H1 (cell line): ENCODE results near the gene FRMD4A. TPM values are rescaled to one million over a fixed set of nuclear protein-coding genes. Genes with fewer than 3 reads are reported as not detected.

Experiments
- CTCF ChIA-PET: fragments of 300-600 bp; sonication (Branson Sonifier 250); formaldehyde crosslinking; loops from one replicate; lab custom pipeline; 2021; ENCODE audit not compliant: partially characterized antibody; lab: Charles Lee
- POLR2A ChIA-PET: fragments of 300-600 bp; sonication (Branson Sonifier 250); formaldehyde crosslinking; loops from one replicate; lab custom pipeline; 2021; ENCODE audit warnings: inconsistent platforms; ENCODE audit not compliant: partially characterized antibody; lab: Charles Lee
- DNase-seq, 2 experiments: peaks; one replicate each; pipeline versions ENCODE4 v3.0.0 to v3.0.0-alpha.2; 2010 to 2022; ENCODE audit warnings: low spot score in 2 of 2, low read depth in 1 of 2, mixed read lengths in 1 of 2
- FAIRE-seq: peaks from 2 replicates; lab custom pipeline; 2011; peaks lifted over from hg19 to GRCh38; lab: Jason Lieb, UNC
- H2AFZ ChIP-seq: 2 replicates; pipeline ENCODE4 v1.8.1; 2012; ENCODE audit warnings: low read length, inconsistent platforms
- H2AK5ac ChIP-seq: 2 replicates; pipeline ENCODE4 v1.6.1; 2013; ENCODE audit warnings: low read depth, low read length
- H2BK120ac ChIP-seq: replicated peaks from 2 replicates; pipeline ENCODE3; 2013; ENCODE audit warnings: low read depth, low read length, inconsistent platforms
- H2BK12ac ChIP-seq: 2 replicates; pipeline ENCODE4 v1.6.1; 2013; ENCODE audit warnings: low read depth, low read length
- H2BK15ac ChIP-seq: 2 replicates; pipeline ENCODE4 v1.6.1; 2013; ENCODE audit warnings: low read length
- H2BK20ac ChIP-seq: 2 replicates; pipeline ENCODE4 v1.6.1; 2013; ENCODE audit warnings: low read length
- H2BK5ac ChIP-seq: 2 replicates; pipeline ENCODE4 v1.6.1; 2013; ENCODE audit warnings: low read depth, low read length
- H3K14ac ChIP-seq: 2 replicates; pipeline ENCODE4 v1.6.1; 2013; ENCODE audit warnings: inconsistent platforms; ENCODE audit not compliant: insufficient read length
- H3K18ac ChIP-seq: 2 replicates; pipeline ENCODE4 v1.6.1; 2013; ENCODE audit warnings: low read length; ENCODE audit errors: extremely low read depth
- H3K23ac ChIP-seq: 2 replicates; pipeline ENCODE4 v1.6.1; 2013; ENCODE audit warnings: inconsistent platforms; ENCODE audit not compliant: insufficient read length
- H3K23me2 ChIP-seq: 2 replicates; pipeline ENCODE4 v1.6.1; 2013; ENCODE audit warnings: low read depth, low read length
- H3K27ac ChIP-seq: 2 replicates; pipeline ENCODE4 v1.6.1; 2011; ENCODE audit warnings: low read depth, low read length, inconsistent platforms
- H3K27me3 ChIP-seq, 4 experiments: replicated peaks in 1 of 4; 1 replicate in 1 of 4; 2 replicates in 3 of 4; pipeline versions ENCODE4 v1.6.1 to v1.8.1; 2011 to 2013; ENCODE audit warnings: low read length in 3 of 4, mild to moderate bottlenecking in 3 of 4, inconsistent platforms in 2 of 4, mixed read lengths in 2 of 4, moderate library complexity in 1 of 4; ENCODE audit not compliant: control insufficient read depth in 3 of 4, insufficient read depth in 3 of 4; ENCODE audit errors: extremely low read depth in 1 of 4
- H3K36me3 ChIP-seq, 4 experiments: 2 replicates each; pipeline versions ENCODE4 v1.6.1 to v1.8.1; 2011 to 2013; ENCODE audit warnings: mild to moderate bottlenecking in 4 of 4, low read length in 3 of 4, moderate library complexity in 2 of 4, control low read depth in 1 of 4, inconsistent platforms in 1 of 4; ENCODE audit not compliant: insufficient read depth in 4 of 4, control insufficient read depth in 2 of 4
- H3K4ac ChIP-seq: replicated peaks from 2 replicates; pipeline ENCODE3; 2013; ENCODE audit warnings: low read length, low read depth, mixed read lengths, inconsistent platforms; ENCODE audit not compliant: insufficient read length
- H3K4me1 ChIP-seq, 4 experiments: replicated peaks in 1 of 4; 1 replicate in 1 of 4; 2 replicates in 3 of 4; pipeline versions ENCODE4 v1.6.1 to v1.8.1; 2011 to 2013; ENCODE audit warnings: low read length in 3 of 4, inconsistent platforms in 2 of 4, mixed read lengths in 1 of 4; ENCODE audit not compliant: insufficient read depth in 4 of 4, control insufficient read depth in 3 of 4
- H3K4me2 ChIP-seq, 2 experiments: 2 replicates each; pipeline versions ENCODE4 v1.6.1 to v1.8.1; 2011 to 2013; ENCODE audit warnings: low read depth in 2 of 2, low read length in 2 of 2, control low read depth in 1 of 2, inconsistent platforms in 1 of 2, mild to moderate bottlenecking in 1 of 2; ENCODE audit not compliant: insufficient read depth in 1 of 2
- H3K4me3 ChIP-seq, 4 experiments: fragments of 200-600, 300-600 bp in 1 of 4; sonication (generic), shearing (Covaris generic), sonication (Bioruptor Twin) in 1 of 4; 2 replicates each; pipeline versions ENCODE4 v1.5.1 to v1.8.1; 2011 to 2016; ENCODE audit warnings: low read length in 4 of 4, low read depth in 3 of 4, control low read depth in 2 of 4, inconsistent platforms in 2 of 4, mild to moderate bottlenecking in 2 of 4, mixed read lengths in 1 of 4, moderate library complexity in 1 of 4; ENCODE audit not compliant: insufficient read depth in 2 of 4; ENCODE audit errors: extremely low read depth in 1 of 4
- H3K56ac ChIP-seq: replicated peaks from 2 replicates; pipeline ENCODE3; 2013; ENCODE audit warnings: low read depth, mild to moderate bottlenecking, mixed read lengths, low read length, inconsistent platforms; ENCODE audit not compliant: insufficient read length
- H3K79me1 ChIP-seq: 2 replicates; pipeline ENCODE4 v1.6.1; 2013; ENCODE audit warnings: low read depth, low read length, control low read depth
- H3K79me2 ChIP-seq, 2 experiments: 2 replicates each; pipeline versions ENCODE4 v1.6.1 to v1.8.1; 2012 to 2013; ENCODE audit warnings: low read length in 2 of 2, mild to moderate bottlenecking in 2 of 2, inconsistent platforms in 1 of 2; ENCODE audit not compliant: insufficient read depth in 2 of 2, control insufficient read depth in 1 of 2
- H3K9ac ChIP-seq, 4 experiments: replicated peaks in 1 of 4; 1 replicate in 1 of 4; 2 replicates in 3 of 4; pipeline versions ENCODE4 v1.6.1 to v1.8.1; 2011 to 2013; ENCODE audit warnings: low read depth in 3 of 4, low read length in 3 of 4, control low read depth in 2 of 4, mild to moderate bottlenecking in 2 of 4, moderate library complexity in 2 of 4, inconsistent platforms in 1 of 4; ENCODE audit errors: extremely low read depth in 1 of 4
- H3K9me3 ChIP-seq, 2 experiments: 2 replicates each; pipeline versions ENCODE4 v1.6.1 to v1.8.1; 2012 to 2013; ENCODE audit warnings: mild to moderate bottlenecking in 2 of 2, moderate library complexity in 2 of 2, control low read depth in 1 of 2, inconsistent platforms in 1 of 2, low read depth in 1 of 2, low read length in 1 of 2, mixed read lengths in 1 of 2; ENCODE audit not compliant: insufficient read depth in 2 of 2
- H4K20me1 ChIP-seq, 2 experiments: replicated peaks in 1 of 2; 2 replicates each; pipeline versions ENCODE3 to v1.8.1; 2011 to 2013; ENCODE audit warnings: inconsistent platforms in 2 of 2, low read length in 2 of 2, mild to moderate bottlenecking in 1 of 2; ENCODE audit not compliant: insufficient read depth in 2 of 2, control insufficient read depth in 1 of 2
- H4K5ac ChIP-seq: 2 replicates; pipeline ENCODE4 v1.6.1; 2013; ENCODE audit warnings: low read length, low read depth, mixed read lengths, inconsistent platforms; ENCODE audit not compliant: insufficient read length
- H4K8ac ChIP-seq: 2 replicates; pipeline ENCODE4 v1.8.0; 2013; ENCODE audit warnings: mild to moderate bottlenecking, moderate library complexity, low read length, inconsistent platforms; ENCODE audit not compliant: insufficient read depth; ENCODE audit errors: extremely low read depth
- H4K91ac ChIP-seq: replicated peaks from 2 replicates; pipeline ENCODE3; 2013; ENCODE audit warnings: low read length, mixed read lengths, inconsistent platforms; ENCODE audit not compliant: insufficient read length
- ASH2L ChIP-seq: fragments of 200-600, 300-600 bp; sonication (generic); IDR thresholded peaks from one replicate; pipeline ENCODE4 v1.7.1; 2017; ENCODE audit warnings: low read length
- BCL11A ChIP-seq, 2 experiments: IDR thresholded peaks; one replicate each; pipeline ENCODE4 v1.6.1; 2011; ENCODE audit warnings: low read depth in 2 of 2, low read length in 2 of 2, mild to moderate bottlenecking in 2 of 2
- CTBP2 ChIP-seq: IDR thresholded peaks from 2 replicates; pipeline ENCODE4 v1.7.0; 2011; ENCODE audit warnings: borderline replicate concordance, mild to moderate bottlenecking, moderate library complexity, mixed read lengths, low read length; ENCODE audit not compliant: insufficient read depth, insufficient read length
- HDAC2 ChIP-seq, 2 experiments: fragments of 300-600 bp in 1 of 2; sonication (generic) in 1 of 2; IDR thresholded peaks; 2 replicates each; pipeline ENCODE4 v1.6.1; 2011 to 2012; ENCODE audit warnings: low read depth in 2 of 2, low read length in 2 of 2, mild to moderate bottlenecking in 2 of 2, moderate library complexity in 2 of 2, borderline replicate concordance in 1 of 2, inconsistent platforms in 1 of 2
- NRF1 ChIP-seq: IDR thresholded peaks from 2 replicates; pipeline ENCODE4 v1.6.1; 2011; ENCODE audit warnings: mild to moderate bottlenecking, low read depth, low read length, improper control_type of control experiment
- SIN3A ChIP-seq, 2 experiments: IDR thresholded peaks in 1 of 2; conservative IDR thresholded peaks in 1 of 2; 2 replicates each; pipeline ENCODE4 v1.6.1; 2011 to 2012; ENCODE audit warnings: low read length in 2 of 2, improper control_type of control experiment in 1 of 2, low read depth in 1 of 2, mild to moderate bottlenecking in 1 of 2
- WGBS, 2 experiments: shearing (Covaris generic) in 1 of 2; methylation state at CpG; one replicate each; pipeline versions ENCODE4 v1.1.6 to v1.1.7; 2013 to 2015; ENCODE audit warnings: low lambda C conversion rate in 2 of 2, mixed read lengths in 2 of 2, inconsistent platforms in 1 of 2, low coverage in 1 of 2, missing lambda C conversion rate in 1 of 2; ENCODE audit not compliant: insufficient replicate concordance in 2 of 2, insufficient coverage in 1 of 2, insufficient read length in 1 of 2; ENCODE audit errors: extremely low coverage in 1 of 2, missing lambda C conversion rate in 1 of 2; 5-methylcytosine and 5-hydroxymethylcytosine counted together
- polyA plus RNA-seq, 7 experiments: library from polyadenylated mRNA; depleted of rRNA in 3 of 7; stranded (reverse) in 5 of 7; unstranded in 2 of 7; fragments of >200 nt in 5 of 7; fragments of 200-250 nt in 2 of 7; gene quantifications; 1 replicate in 5 of 7; 2 replicates in 1 of 7; 4 replicates in 1 of 7; pipeline versions ENCODE4 v1.2.1 to v1.2.3, GENCODE V29; 2011 to 2013; ENCODE audit warnings: missing spikeins in 2 of 7, mixed read lengths in 2 of 7
- total RNA-seq: library from RNA; stranded (reverse); fragmentation: NEBNext Ultra II Directional; extraction: Animal tissue kit (Norgen Biotek cat#: 25700); gene quantifications from 2 replicates; pipeline ENCODE4 v1.2.1, GENCODE V29; 2021
- TF ChIP-seq, protein P1 (sequence below): IDR thresholded peaks from 2 replicates; pipeline ENCODE4 v1.6.1; 2011; ENCODE audit warnings: low read depth, mild to moderate bottlenecking, low read length; ENCODE audit not compliant: insufficient read depth
- TF ChIP-seq, protein P2 (sequence below): IDR thresholded peaks from 2 replicates; pipeline ENCODE4 v1.6.1; 2012; ENCODE audit warnings: low read length, inconsistent platforms
- TF ChIP-seq, protein P3 (sequence below): IDR thresholded peaks from 2 replicates; pipeline ENCODE4 v1.6.1; 2011; ENCODE audit warnings: low read length, improper control_type of control experiment

The FRMD4A gene
- total and polyA plus RNA-seq, 2 of the 8 experiments (the other 6 are each of a cell fraction or from before 2014, with no cell fraction given): 38.6 to 39.6 TPM

DNA sequence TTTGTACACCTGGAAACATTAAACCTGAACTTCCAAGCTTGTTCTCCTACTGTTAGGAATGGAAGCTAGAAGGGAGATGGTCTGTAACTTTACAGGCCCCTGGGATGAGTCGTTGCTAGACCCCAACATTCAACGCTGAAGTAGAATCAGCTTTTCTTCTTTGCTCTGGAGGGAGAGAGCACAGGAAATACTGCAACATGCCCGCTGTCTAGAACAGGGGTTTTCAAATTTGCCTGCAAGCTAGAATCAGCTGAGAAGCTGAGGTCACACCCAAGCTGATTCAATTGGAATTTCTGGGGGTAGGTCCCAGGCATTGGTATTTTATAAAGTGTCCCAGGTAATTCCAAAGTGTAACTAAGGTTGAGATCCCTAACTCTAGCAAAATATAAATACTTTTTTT is 524.3 kb downstream of the FRMD4A start:
- Histone ChIP-seq H2BK20ac (no peak overlapping the region), H3K4me1 (peaks cover 6 to 15% (median 12%) of the 10 kb centered on the region in 4 experiments), H3K23ac (no peak overlapping the region), H3K27me3 (no peaks in the 10 kb centered on the region), H3K27ac (no peak overlapping the region), H3K9ac (no peak overlapping the region), H3K14ac (no peak overlapping the region), H3K23me2 (0 out of 2 replicates have a peak, but pooled peaks cover 2% of the 10 kb centered on the region), H2AFZ (no peak overlapping the region), H3K18ac (no peak overlapping the region), H3K4me2 (no peak overlapping the region), H2BK5ac (no peak overlapping the region), H4K20me1 (no peaks in the 10 kb centered on the region), H4K91ac (no peak overlapping the region), H3K79me2 (no peaks in the 10 kb centered on the region), H2BK12ac (no peak overlapping the region), H2BK15ac (no peak overlapping the region), H3K36me3 (no peaks in the 10 kb centered on the region), H3K9me3 (no peaks in the 10 kb centered on the region), H3K4me3 (no peak overlapping the region), H4K8ac (no peak overlapping the region), H3K4ac (no peak overlapping the region), H2AK5ac (no peak overlapping the region), H4K5ac (no peak overlapping the region), H2BK120ac (no peak overlapping the region), H3K79me1 (0 out of 2 replicates have a peak, but pooled peaks cover 4% of the 10 kb centered on the region), H3K56ac (no peak overlapping the region)
- DNase-seq (no peak), FAIRE-seq (no peak)
- ChIA-PET CTCF (interaction anchor here (0.7 to 1.2 kb wide), 2 partner anchors 16 to 22 kb away, joined by 3 read pairs; no protein-coding TSS in a partner anchor), POLR2A (no interaction called here)
- 95% methylated on average over 3 of the region's 3 CpGs; no CpG with 5 or more reads in 1 of the 2 experiments for WGBS, 2 experiments
- TF ChIP-seq ASH2L (no peak), HDAC2 (IDR thresholded peaks at IDR 0.05; ENCODE audit: borderline replicate concordance in 1 of 2, low read depth in 2 of 2, low read length in 2 of 2) (no peak), SIN3A (conservative IDR thresholded peaks at IDR 0.05 in 1 of 2, IDR thresholded peaks at IDR 0.05 in 1 of 2; ENCODE audit: low read depth in 1 of 2, low read length in 2 of 2) (no peak), BCL11A (IDR thresholded peaks at IDR 0.05; ENCODE audit: low read depth in 2 of 2, low read length in 2 of 2) (no peak), CTBP2 (no peak), NRF1 (no peak)
- TF ChIP-seq, protein P1, sequence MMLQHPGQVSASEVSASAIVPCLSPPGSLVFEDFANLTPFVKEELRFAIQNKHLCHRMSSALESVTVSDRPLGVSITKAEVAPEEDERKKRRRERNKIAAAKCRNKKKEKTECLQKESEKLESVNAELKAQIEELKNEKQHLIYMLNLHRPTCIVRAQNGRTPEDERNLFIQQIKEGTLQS: no peak
- TF ChIP-seq, protein P2, sequence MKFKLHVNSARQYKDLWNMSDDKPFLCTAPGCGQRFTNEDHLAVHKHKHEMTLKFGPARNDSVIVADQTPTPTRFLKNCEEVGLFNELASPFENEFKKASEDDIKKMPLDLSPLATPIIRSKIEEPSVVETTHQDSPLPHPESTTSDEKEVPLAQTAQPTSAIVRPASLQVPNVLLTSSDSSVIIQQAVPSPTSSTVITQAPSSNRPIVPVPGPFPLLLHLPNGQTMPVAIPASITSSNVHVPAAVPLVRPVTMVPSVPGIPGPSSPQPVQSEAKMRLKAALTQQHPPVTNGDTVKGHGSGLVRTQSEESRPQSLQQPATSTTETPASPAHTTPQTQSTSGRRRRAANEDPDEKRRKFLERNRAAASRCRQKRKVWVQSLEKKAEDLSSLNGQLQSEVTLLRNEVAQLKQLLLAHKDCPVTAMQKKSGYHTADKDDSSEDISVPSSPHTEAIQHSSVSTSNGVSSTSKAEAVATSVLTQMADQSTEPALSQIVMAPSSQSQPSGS: no peak
- TF ChIP-seq, protein P3, sequence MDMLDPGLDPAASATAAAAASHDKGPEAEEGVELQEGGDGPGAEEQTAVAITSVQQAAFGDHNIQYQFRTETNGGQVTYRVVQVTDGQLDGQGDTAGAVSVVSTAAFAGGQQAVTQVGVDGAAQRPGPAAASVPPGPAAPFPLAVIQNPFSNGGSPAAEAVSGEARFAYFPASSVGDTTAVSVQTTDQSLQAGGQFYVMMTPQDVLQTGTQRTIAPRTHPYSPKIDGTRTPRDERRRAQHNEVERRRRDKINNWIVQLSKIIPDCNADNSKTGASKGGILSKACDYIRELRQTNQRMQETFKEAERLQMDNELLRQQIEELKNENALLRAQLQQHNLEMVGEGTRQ: no peak
